ENCODE data around the gene CCDC157. TPM values are rescaled to one million over a fixed set of nuclear protein-coding genes. Genes with fewer than 3 reads are reported as not detected.
"Not testable (repeated sequence)": the region's sequence is repeated elsewhere in the genome, so short reads cannot be mapped to it uniquely, and the experiment has no call there.

The CCDC157 gene
- total RNA-seq, 4 donors from 2014 or later, result 1.5 to 2.5 (median 1.6) TPM

GRCh38 chr22:30333707-30334087 lies 23.1 kb upstream of the CCDC157 start:
- Histone ChIP-seq H3K9me3 (no peaks in the 10 kb centered on the region), H3K4me1 (peaks cover 0 to 8% (median 3%) of the 10 kb centered on the region in 4 donors), H3K27me3 (no peaks in the 10 kb centered on the region), H3K36me3 (peaks cover 76 to 88% (median 84%) of the 10 kb centered on the region in 4 donors), H3K4me3 (no peak overlapping the region), H3K27ac (replicated peaks in 1 of 4) (no peak overlapping the region)
- DNase-seq (ENCODE audit: extremely low spot score), result no peak
- TF ChIP-seq POLR2AphosphoS5 (IDR thresholded peaks at IDR 0.05) (no peak), POLR2A (IDR thresholded peaks at IDR 0.05; ENCODE audit: low read depth) (no peak)
- intact Hi-C loops (cut with DNase I), result no loop called here
- WGBS, result 92% methylated on average over 3 of the region's 3 CpGs

GRCh38 chr22:30334646-30335045 lies 22.2 kb upstream of the CCDC157 start:
- Histone ChIP-seq H3K27ac (replicated peaks in 1 of 4) (no peak overlapping the region), H3K27me3 (no peaks in the 10 kb centered on the region), H3K4me3 (no peak overlapping the region), H3K9me3 (no peaks in the 10 kb centered on the region), H3K36me3 (peaks cover 86 to 95% (median 93%) of the 10 kb centered on the region in 4 donors), H3K4me1 (peaks cover 0 to 8% (median 5%) of the 10 kb centered on the region in 4 donors)
- WGBS, result 95% methylated on average over 4 of the region's 4 CpGs
- intact Hi-C loops (cut with DNase I), result no loop called here
- DNase-seq (ENCODE audit: extremely low spot score), result no peak
- TF ChIP-seq CTCF (IDR thresholded peaks at IDR 0.05), result no peak
- TF ChIP-seq POLR2A (IDR thresholded peaks at IDR 0.05; ENCODE audit: low read depth), result no peak
- TF ChIP-seq POLR2AphosphoS5 (IDR thresholded peaks at IDR 0.05), result no peak
- TF ChIP-seq EP300 (IDR thresholded peaks at IDR 0.05), result no peak

DNA sequence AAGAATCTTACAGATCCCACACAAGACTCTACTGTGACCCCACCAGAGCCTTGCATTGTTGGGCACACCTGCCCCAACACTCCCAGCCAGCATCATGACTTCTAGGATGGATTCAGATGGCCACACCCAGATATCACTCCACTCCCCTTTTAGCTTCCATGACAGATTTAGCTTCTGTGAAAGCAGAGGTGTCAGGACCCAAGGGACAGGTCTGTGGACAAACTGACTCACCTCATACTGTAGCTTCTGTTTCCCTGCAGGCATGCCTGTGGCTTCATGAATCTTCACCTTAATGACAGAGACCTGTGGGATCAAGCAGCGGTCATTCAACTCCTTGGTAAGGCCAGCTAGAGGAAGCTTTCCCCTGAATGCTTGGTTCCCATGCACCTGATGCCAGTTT lies 21.6 kb upstream of the CCDC157 start:
- 100% methylated on average over 1 of the region's 1 CpG for WGBS
- Histone ChIP-seq H3K4me1 (peaks cover under 1 to 12% (median 7%) of the 10 kb centered on the region in 4 donors), H3K9me3 (no peaks in the 10 kb centered on the region), H3K4me3 (no peak overlapping the region), H3K36me3 (peaks cover 92 to 98% (median 95%) of the 10 kb centered on the region in 4 donors), H3K27ac (replicated peaks in 1 of 4) (no peak overlapping the region), H3K27me3 (no peaks in the 10 kb centered on the region)
- DNase-seq (ENCODE audit: extremely low spot score), result no peak
- TF ChIP-seq EP300 (IDR thresholded peaks at IDR 0.05), result no peak
- TF ChIP-seq POLR2AphosphoS5 (IDR thresholded peaks at IDR 0.05), result no peak
- no peak for TF ChIP-seq POLR2A (IDR thresholded peaks at IDR 0.05; ENCODE audit: low read depth)
- intact Hi-C loops (cut with DNase I), result no loop called here

GRCh38 chr22:30336752-30337460 lies 19.9 kb upstream of the CCDC157 start:
- H3K36me3 ChIP-seq, result peaks cover 96 to 100% (median 99%) of the 10 kb centered on the region in 4 donors

DNA sequence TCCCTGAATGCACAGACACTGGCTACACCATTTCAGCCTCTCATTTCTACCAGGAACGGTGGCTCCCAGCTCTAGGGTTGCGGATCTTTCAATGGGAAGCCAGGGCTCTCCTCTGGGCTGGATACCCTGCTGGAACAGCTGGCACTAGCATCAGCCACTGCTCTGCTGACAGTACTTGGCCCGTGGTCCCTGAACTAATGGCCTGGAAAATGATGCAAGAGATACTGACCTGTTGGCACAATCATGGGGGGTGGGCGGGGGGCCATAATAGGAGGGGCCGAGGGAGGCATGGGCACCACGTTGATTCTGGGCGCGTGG lies 19.4 kb upstream of the CCDC157 start:
- WGBS, result 100% methylated on average over 6 of the region's 8 CpGs
- Histone ChIP-seq H3K36me3 (peaks cover 98 to 100% (median 100%) of the 10 kb centered on the region in 4 donors), H3K27ac (replicated peaks in 1 of 4) (no peak overlapping the region), H3K27me3 (no peaks in the 10 kb centered on the region), H3K9me3 (no peaks in the 10 kb centered on the region), H3K4me1 (peaks cover 4 to 21% (median 17%) of the 10 kb centered on the region in 4 donors), H3K4me3 (no peak overlapping the region)
- DNase-seq (ENCODE audit: extremely low spot score), result no peak
- no peak for TF ChIP-seq POLR2A (IDR thresholded peaks at IDR 0.05; ENCODE audit: low read depth)
- no peak for TF ChIP-seq CTCF (IDR thresholded peaks at IDR 0.05)
- no peak for TF ChIP-seq EP300 (IDR thresholded peaks at IDR 0.05)
- no peak for TF ChIP-seq POLR2AphosphoS5 (IDR thresholded peaks at IDR 0.05)
- intact Hi-C loops (cut with DNase I), result no loop called here

More at GRCh38 chr22:30336752-30337460, 19.9 kb upstream of the CCDC157 start:
- Histone ChIP-seq H3K9me3 (no peaks in the 10 kb centered on the region), H3K4me3 (no peak overlapping the region), H3K4me1 (peaks cover 4 to 16% (median 14%) of the 10 kb centered on the region in 4 donors), H3K27ac (replicated peaks in 1 of 4) (no peak overlapping the region), H3K27me3 (no peaks in the 10 kb centered on the region)
- TF ChIP-seq POLR2AphosphoS5 (IDR thresholded peaks at IDR 0.05) (no peak), POLR2A (IDR thresholded peaks at IDR 0.05; ENCODE audit: low read depth) (no peak), CTCF (IDR thresholded peaks at IDR 0.05) (no peak), EP300 (IDR thresholded peaks at IDR 0.05) (no peak)
- no peak for DNase-seq (ENCODE audit: extremely low spot score)
- 94% methylated on average over 4 of the region's 4 CpGs for WGBS
- intact Hi-C loops (cut with DNase I), result no loop called here

GRCh38 chr22:30338341-30338740 lies 18.5 kb upstream of the CCDC157 start:
- H3K9me3 ChIP-seq; intact Hi-C loops (cut with DNase I); DNase-seq (ENCODE audit: extremely low spot score); H3K27ac ChIP-seq (replicated peaks in 1 of 4); H3K27me3 ChIP-seq; H3K4me3 ChIP-seq: not testable (repeated sequence)
- Histone ChIP-seq H3K4me1 (peaks cover 4 to 25% (median 17%) of the 10 kb centered on the region in 4 donors), H3K36me3 (peaks cover 98 to 100% (median 100%) of the 10 kb centered on the region in 4 donors)
- 79% methylated on average over 9 of the region's 9 CpGs for WGBS
